GM19372 (cell line): ENCODE results near the gene CEP192.
"Not testable (repeated sequence)": the region's sequence is repeated elsewhere in the genome, so short reads cannot be mapped to it uniquely, and the experiment has no call there.

Experiments
- ATAC-seq: cut with Tn5 transposase; IDR thresholded peaks from one replicate; pipeline ENCODE4 v1.9.1; 2021; ENCODE audit warnings: mild to moderate bottlenecking, low read depth, moderate library complexity; ENCODE audit not compliant: unreplicated experiment

CEP192 gene

DNA sequence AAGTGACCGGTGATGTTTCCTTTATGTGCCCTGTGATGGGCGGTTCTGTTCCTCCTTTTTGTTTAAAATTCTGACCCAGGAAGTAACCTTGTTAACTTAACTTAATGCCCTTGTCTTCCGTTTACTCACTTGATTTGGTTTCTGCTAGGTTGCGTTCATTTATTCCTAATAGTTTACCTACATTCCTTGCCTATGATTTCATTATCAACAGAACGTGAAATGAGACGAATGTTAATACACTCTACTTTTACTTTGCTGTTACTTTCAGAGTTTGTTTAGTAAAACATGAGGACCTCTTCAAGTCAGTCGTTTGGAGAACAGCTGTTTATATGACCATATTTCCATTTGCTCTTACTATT, 638 bp downstream of the CEP192 start:
- no peak for ATAC-seq

DNA sequence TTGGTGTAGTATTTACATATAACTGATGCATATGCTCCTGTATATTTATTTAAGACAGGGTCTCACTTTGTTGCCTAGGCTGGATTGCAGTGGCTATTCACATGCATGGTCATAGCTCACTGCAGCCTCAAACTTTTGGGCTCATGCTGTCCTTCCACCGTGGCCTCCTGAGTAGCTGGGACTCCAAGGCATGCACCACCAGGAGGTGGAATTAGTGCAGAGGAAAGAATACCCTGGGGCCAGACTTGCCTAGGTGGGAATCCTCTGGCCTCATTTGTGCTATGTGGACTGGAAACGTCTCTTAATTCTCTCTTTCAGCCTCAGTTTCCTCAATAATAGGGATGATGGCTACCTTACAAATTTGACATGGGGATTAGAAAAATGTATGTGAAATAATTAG, 2.3 kb downstream of the CEP192 start:
- no peak for ATAC-seq

DNA sequence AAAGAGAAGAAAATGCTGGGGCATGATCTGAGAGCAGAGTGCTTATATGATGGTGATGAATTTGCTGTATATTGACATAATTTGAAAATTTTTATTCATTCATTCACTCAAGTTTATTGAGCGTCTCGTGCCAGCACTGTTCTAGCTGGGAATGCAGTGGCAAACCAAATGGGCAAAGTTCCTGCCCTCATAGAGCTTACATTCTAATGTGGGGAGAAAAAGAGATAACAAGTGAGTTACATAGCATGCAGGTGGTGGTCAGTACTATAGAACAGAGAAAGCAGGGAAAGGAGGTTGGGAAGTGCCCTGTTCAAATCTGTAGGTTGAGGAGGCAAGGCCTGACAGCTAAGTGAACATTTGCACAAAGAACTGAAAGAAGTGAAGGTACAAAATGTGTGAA, 4.3 kb downstream of the CEP192 start:
- ATAC-seq: no peak

DNA sequence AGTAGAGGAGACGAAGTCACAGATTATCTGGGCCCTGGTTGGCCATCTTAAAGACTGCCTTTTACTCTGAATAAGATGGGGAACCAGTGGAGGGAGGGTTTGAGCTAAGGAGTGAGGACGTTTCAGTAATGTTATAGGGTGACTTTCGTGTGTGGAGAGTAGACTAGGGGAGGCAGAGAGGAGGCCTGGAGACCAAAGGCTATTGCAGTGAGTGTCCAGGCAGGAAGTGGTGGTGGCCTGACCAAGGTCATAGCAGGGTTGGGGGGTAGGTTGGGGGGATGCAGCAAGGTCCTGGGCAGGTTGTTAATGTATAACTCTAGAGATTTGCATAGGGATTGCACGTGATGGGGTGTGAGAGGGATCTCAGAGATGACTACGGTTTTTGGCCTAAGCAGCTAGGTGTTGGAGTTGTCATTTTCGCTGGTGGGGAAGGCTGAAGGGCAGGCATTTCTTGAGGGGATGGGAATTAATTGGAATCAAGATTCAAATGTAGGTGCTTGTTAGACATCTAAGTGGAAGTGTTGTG, 4.9 kb downstream of the CEP192 start:
- no peak for ATAC-seq

DNA sequence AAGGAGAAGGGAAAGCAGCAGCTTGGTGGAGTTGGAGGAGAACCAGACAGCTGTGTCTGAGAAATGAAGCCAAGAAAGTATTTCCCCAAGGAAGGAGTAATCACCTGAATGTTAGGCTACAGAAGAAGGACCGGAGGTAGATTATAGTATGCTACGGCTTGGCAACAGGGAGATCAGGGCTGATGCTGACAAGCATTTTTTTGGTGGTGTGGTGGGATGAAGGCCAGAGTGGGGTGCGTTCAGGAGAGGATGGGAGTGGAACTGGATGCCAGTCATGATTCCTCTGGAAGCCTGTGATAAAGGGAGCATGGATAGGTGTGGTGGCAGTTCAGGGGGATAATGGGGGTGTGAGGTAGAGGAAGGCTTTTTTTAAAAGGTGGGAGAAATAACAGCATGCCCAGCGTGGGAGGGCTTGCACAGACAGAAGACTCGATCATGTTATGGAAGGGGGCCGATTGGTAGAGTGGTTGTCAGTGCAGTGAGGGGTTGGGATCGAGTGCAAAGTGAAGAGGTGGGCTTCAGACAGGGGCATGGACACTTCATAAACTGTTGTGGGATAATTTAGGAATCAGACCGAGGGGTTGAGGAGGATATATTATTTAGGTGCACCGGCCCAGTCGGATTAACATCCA, 5.6 kb downstream of the CEP192 start:
- no peak for ATAC-seq

DNA sequence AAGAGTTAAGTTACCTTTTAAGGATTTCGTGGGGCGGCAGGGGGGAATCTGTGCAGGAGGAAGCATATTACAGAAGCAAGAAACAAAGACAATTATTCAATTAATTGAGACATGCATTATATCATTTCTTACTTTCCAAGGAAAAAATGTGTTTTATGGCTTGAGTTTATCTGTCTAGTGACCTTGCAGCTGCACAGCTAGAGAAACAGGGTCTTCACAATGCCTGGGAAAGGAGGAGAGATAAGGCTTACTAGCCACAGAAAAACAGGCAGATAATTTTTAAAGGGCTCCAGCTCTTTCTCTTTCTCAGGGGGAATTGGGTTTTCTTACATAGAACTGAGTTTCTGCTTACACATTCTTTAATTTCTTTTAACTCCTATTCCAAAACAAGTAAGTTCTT, 6.2 kb downstream of the CEP192 start:
- not testable (repeated sequence) for ATAC-seq

DNA sequence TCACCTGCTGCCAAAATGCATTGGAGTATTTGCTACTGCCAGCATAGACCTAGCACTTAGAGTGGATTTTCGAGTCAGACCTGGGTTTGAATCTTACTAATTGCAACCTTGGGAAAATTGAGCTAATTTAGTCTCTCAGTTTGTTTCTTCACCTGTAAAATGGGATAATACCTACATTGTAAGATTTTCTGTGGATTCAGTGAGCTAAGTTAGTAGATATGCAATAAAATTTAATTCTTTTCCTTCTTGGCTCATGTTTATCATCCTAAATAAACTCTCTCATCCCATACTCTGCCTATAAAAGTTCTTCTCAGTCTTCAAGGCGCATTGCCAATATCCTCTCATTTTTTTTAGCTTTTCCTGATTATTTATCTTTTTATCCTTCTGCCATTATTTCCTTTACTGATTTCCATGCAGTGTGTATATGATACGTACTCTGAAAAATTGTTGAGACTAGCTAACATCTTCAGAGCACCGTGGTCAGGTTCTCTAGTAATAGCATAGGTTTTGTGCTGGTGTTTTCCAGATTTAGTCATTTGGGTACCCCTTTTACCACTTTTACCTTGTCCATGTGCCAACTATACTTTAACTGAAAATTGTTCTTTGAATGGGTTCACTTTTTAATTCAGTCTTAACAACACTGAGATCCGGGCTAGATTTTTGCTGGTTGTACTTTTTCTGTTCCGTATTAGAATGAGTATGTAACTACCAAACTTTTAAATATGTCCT, 7.3 kb downstream of the CEP192 start:
- no peak for ATAC-seq

DNA sequence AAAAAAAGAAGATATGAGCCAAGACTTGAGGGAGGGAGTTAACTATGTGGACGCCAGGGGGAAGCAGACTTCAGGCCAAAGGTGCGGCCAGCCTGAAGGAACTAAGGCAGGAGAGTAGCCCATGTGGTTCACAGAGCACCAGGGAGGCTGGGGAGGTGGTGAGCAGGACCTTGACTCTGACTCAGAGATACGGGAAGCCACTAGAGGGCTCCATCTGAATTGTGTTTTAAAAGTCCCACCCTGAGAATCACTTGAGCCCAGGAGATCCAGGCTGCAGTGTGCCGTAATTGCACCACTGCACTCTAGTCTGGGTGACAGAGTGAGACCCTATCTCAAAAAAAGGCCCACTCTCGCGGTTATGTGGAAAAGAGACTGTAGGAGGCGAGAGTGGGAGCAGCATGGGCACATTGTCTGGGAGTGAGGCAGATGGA, 12.3 kb downstream of the CEP192 start:
- no peak for ATAC-seq

DNA sequence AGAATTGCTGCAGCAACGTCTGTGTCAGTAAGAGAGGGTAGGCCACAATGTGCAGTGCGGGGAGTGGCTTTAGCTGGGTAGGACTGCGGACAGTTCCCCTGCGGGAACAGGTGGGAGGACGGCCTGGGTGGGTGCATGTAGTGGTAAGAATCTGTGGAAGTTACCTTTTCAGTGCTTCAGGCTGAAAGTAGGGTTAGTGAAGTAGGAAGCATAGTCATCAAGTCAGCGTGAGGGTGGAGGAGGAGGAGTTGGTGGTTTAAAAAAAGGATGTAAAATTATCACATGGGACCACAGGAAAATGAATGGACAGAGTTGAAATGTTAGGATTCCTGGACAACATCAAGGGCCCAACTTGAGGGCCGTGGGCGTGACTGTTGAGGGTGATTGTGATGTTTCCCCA, 13.2 kb downstream of the CEP192 start:
- no peak for ATAC-seq

DNA sequence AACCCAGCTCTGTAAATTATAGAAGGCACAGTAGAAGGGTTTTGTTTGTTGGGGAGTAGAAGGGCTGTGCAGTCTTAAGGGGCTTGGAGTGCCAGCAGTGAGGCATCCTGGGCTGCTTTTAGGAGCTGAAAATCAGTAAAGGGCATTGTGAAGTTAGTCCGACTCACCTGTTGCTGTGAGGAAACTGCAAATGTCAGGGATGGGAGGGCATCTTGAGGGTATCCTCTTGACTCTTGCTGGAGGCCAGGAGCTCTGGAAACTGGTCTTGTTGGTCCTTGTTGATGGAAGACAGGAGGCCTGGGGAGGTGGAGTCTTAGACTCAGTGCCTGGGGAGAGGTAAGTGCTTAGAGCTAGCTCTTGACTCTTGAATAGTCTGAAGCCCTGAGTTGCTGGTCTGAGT, 14.1 kb downstream of the CEP192 start:
- no peak for ATAC-seq

DNA sequence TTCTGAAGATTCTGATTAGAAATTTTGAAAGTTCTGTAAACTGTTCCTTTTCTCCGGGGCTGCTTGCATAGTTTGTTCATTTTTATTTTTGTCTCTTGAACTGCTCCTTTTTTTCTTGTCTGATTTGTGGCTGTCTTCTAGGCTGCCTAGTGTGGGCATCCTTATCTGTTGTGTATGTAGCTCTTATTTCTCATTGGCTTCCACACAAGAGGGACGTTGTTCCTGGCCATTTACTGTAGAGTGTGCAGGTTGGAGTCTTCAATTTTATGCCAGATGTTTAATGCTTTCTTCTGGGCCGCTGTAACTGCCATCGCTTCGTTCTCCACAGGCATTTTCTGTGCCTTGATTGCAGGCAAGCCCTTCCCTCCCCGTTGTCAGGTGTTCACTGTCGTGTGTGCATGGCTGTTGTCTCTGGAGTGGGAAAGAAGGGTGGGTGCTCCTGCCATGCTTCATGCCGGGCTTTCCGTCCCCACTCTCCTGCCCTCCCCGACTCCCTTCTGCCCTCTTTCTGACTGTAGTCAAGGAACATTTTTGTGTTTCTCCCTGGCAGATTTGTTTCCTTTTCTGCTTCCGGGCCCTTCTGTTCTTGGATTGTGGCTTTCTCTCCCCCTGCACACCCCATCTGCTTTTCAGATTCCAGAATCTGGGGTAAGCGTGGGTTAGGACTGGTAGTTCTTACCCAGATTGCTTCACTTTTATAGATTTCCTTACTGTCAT, 15.5 kb downstream of the CEP192 start:
- ATAC-seq: no peak

DNA sequence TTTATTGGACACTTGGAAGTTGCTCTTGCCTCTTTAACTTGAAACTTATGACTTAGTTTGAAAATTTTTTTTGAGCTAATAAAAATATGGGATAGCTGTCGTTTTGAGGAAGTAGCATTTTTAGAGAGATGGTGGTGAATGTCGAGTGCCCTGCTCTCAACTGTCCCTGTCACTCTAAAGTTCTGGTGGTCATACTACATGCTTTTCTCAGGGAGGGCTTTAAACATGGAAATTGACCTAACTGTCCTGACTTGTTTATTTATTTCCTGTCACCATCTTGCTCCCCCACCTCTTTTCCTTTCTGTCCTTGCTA, 16.0 kb downstream of the CEP192 start:
- ATAC-seq: no peak

DNA sequence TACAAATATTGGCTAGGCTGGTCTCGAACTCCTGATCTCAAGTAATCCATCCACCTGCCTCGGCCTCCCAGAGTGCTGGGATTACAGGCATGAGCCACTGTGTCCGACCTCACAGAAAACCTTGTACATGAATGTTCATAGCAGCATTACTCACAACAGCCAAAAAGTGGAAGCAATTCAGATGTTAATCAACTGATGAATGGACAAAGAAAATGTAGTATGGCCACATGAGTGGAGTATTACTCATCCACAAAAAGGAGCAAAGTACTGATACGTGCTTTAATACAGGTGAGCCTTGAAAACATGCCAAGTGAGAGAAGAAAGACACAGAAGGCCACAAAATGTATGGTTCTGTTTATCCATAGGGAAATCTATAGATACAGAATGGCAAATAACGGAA, 20.6 kb downstream of the CEP192 start:
- no peak for ATAC-seq

DNA sequence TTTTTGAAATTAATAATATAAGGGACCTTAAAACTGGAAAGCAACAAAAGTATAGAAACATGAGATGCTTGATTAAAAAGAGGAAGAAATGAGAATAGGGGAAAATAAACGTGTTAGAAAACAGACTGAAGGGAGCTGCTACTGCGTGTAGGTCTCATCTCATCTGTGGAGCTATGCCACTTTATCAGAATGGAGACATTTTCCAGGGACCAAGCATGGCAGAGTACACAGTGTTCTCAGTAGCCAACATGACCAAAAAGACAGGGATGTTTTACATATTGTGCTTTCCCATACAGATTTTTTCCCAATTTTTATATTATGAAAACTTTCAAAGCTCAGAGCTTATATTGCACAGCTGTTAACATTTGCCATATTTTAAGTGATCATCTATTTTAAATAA, 23.1 kb downstream of the CEP192 start:
- ATAC-seq: no peak

DNA sequence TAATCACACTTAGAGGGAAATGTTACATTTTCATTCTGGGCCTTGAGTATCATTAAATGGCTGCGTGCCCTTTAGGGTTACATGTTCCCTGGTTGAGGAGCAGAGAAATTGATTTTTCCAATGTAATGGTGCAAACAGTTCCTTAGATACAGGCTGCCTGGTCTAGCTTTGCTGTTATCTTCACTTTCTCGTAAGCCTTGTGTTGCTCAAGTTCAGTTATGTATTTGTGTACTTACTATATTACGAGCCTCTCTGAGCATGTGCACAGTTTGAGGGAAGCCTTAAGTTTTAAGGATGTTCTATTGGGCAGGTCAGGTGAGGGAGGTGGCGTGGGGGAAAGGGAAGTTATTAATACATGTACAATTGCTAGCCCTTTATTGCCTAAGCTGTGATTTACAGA, 23.7 kb downstream of the CEP192 start:
- no peak for ATAC-seq

DNA sequence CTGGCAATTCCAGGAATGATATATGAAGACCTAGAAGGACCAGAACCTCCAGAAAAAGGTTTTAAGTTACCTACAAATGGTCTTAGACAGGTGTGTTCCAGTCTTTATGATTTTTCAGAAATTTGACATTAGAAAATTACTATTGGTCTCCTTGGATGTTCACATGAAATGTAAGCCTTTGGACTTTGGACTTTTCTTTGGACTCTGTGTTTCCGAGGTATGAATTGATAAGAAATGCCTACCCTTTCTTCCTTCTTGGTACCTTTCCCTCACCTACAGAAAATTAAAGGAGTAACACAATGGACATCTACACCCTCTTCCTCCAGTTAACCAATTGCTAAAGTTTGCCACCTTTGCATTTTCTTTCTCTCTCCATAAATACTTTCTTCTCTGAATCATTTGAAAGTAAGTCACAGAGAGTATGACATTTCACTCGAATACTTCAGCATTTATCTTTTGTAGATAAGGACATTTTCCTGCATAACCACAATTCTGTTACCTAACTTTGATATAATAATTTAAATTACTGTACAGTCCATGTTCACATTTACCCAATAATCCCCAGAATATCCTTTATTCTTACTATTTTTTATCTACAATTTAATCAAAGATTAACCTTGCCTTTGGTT, 26.2 kb downstream of the CEP192 start:
- ATAC-seq: no peak

DNA sequence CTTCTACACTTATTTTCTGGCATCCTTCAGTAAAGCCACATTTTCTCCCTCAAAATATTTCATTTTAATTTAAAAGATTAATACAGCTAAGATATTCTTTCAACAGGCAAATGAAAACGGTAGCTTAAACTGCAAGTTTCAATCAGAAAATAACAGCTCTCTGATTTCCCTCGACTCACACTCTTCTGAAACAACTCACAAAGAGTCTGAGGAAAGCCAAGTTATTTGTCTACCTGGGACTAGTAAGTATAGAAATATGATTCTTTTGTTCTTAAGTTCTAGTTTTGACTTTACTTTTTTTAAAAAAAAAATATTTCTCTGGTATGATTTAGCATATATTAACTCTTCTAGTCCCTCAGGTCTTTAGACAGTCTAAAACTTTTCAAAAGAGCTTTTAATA, 27.2 kb downstream of the CEP192 start:
- ATAC-seq: no peak

DNA sequence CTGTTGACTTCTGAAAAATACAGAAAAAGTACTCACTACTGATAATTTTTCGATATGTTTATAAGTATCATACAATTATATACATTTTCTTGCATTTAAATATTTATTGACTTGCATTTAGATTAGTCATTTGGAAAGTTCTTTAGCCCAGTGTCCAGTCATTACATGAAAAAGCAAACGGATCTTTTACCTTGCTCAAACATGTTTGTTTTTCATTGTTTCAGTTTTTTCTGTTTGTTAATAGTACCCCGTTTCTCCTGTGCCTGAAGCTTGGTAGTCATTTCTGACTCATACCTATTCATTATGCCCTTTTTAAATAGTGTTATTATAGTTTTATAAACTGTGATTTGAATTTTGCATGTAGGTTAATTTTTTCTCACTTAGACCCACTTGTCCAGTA, 28.1 kb downstream of the CEP192 start:
- ATAC-seq: no peak

DNA sequence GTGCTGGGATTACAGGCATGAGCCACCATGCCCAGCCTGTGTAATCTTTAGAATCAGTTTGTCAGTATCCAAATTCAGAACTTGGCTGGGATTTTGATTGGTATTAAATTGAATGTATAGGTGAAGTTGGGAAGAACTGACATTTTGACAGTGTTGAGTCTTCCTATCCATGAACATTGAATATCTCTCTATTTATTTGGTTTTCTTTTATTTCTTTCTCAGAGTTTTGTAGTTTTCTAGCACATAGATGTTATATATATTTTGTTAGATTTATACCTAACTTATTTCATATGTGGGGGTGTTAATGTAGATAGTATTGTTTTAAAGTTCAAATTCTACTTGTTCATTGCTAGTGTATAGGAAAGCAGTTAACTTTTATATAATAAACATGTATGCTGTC, 31.5 kb downstream of the CEP192 start:
- no peak for ATAC-seq

DNA sequence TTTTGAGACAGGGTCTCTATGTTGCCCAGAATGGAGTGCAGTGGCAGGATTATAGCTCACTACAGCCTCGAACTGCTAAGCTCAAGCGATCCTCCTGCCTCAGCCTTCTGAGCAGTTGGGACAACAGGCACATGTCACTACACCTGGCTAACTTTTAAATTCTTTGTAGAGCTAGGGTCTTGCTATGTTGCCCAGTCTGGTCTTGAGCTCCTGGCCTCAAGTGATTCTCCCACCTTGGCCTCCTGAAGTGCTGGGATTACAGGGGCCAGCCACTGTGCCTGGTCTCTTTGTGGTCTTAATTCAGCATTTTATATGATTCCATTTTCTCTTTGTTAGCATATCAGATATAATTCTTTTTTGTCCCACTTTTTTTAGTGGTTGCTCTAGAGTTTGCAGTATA, 34.1 kb downstream of the CEP192 start:
- ATAC-seq: no peak

DNA sequence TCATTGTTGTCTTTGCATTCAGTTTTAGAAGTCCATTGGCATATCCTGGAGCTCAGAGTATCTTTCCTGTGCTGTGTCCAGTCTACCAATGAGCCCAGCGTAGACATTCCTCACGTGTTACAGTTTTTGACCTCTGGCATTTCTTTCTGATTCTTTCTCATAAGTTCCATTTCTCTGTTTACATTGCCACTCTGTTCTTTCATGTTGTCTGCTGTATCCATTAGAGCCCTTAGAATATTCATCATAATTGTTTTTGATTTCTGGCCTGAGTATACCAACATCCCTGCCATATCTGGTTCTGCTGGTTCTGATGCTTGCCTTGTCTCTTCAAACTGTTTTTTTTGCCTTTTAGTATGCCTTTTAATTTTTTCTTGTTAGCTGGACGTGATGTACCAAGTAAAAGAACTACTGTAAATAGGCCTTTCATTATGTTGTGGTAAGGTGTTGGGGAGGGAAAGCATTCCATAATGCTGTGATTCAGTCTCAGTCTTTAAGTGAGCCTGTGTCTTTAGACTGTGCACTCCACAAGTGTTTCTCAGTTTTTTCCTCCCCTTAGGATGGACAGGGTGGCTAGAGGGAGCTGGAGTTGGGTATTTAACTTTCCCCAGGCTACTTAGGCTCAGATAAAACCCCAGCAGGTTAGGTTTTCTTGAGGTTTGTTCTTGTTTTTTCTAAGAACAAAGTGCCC, 35.6 kb downstream of the CEP192 start:
- ATAC-seq: no peak
